OCI-LY1 (cell line): ENCODE measurements around the gene CLK2.

Source experiments
- H2AFZ ChIP-seq: fragments of 200-600 bp; sonication (generic), shearing (Covaris generic); 2 replicates; pipeline ENCODE4 v1.6.0; 2014; ENCODE audit warnings: antibody characterized with exemption, mild to moderate bottlenecking, low read length
- H3F3A ChIP-seq: fragments of 200-600 bp; sonication (generic), shearing (Covaris generic); 2 replicates; pipeline ENCODE4 v1.6.0; 2014; ENCODE audit warnings: mild to moderate bottlenecking, antibody characterized with exemption, low read length, moderate library complexity; ENCODE audit not compliant: insufficient read depth
- H3K27ac ChIP-seq: fragments of 200-600 bp; sonication (generic); 2 replicates; pipeline ENCODE4 v1.5.1; 2014; ENCODE audit warnings: low read length, mixed run types, mild to moderate bottlenecking, low read depth; ENCODE audit not compliant: poor library complexity, severe bottlenecking
- H3K27me3 ChIP-seq: fragments of 200-600 bp; sonication (generic); 2 replicates; pipeline ENCODE4 v1.6.0; 2014; ENCODE audit warnings: antibody characterized with exemption, mild to moderate bottlenecking, low read length, moderate library complexity; ENCODE audit not compliant: insufficient read depth
- H3K36me3 ChIP-seq: fragments of 200-600 bp; sonication (generic); 2 replicates; pipeline ENCODE4 v1.6.1; 2014; ENCODE audit warnings: mild to moderate bottlenecking, antibody characterized with exemption, low read length, moderate library complexity, mixed read lengths; ENCODE audit not compliant: insufficient read depth
- H3K4me1 ChIP-seq: fragments of 200-600 bp; sonication (generic); 2 replicates; pipeline ENCODE4 v1.5.1; 2014; ENCODE audit warnings: mild to moderate bottlenecking, low read length, moderate library complexity; ENCODE audit not compliant: insufficient read depth, severe bottlenecking
- H3K4me2 ChIP-seq: fragments of 200-600 bp; sonication (generic), shearing (Covaris generic); 2 replicates; pipeline ENCODE4 v1.6.1; 2014; ENCODE audit warnings: low read length
- H3K4me3 ChIP-seq: fragments of 200-600 bp; sonication (generic); 2 replicates; pipeline ENCODE4 v1.5.1; 2014; ENCODE audit warnings: low read length, low read depth, mild to moderate bottlenecking, mixed read lengths; ENCODE audit not compliant: poor library complexity, severe bottlenecking
- H3K79me2 ChIP-seq: fragments of 200-600 bp; shearing (Covaris generic); 2 replicates; pipeline ENCODE4 v1.6.1; 2016; ENCODE audit warnings: mixed run types, low read length, mixed read lengths; ENCODE audit not compliant: insufficient read depth
- H3K9ac ChIP-seq: fragments of 200-600 bp; sonication (generic), shearing (Covaris generic); 2 replicates; pipeline ENCODE4 v1.6.1; 2014; ENCODE audit warnings: mild to moderate bottlenecking, low read length, mixed read lengths
- H3K9me2 ChIP-seq: fragments of 200-600 bp; sonication (generic), shearing (Covaris generic); 2 replicates; pipeline ENCODE4 v1.6.1; 2014; ENCODE audit warnings: low read depth, mild to moderate bottlenecking, low read length, mixed read lengths
- H3K9me3 ChIP-seq: fragments of 200-600 bp; shearing (Covaris generic); 2 replicates; pipeline ENCODE4 v1.6.1; 2014; ENCODE audit warnings: low read length, mixed read lengths
- H4K20me1 ChIP-seq: fragments of 200-600 bp; sonication (generic), shearing (Covaris generic); 2 replicates; pipeline ENCODE4 v1.6.0; 2016; ENCODE audit warnings: mild to moderate bottlenecking, low read length; ENCODE audit not compliant: insufficient read depth
- CTCF ChIP-seq: fragments of 200-600 bp; sonication (generic), shearing (Covaris generic); IDR thresholded peaks from 2 replicates; pipeline ENCODE4 v1.5.1; 2017; ENCODE audit warnings: mild to moderate bottlenecking, antibody characterized with exemption, low read length, moderate library complexity, mixed read lengths
- EZH2 ChIP-seq: fragments of 200-600 bp; sonication (generic), shearing (Covaris generic); IDR thresholded peaks from 2 replicates; pipeline ENCODE4 v1.8.0; 2017; ENCODE audit warnings: borderline replicate concordance, mixed run types, mild to moderate bottlenecking, antibody characterized with exemption, low read length, moderate library complexity, mixed read lengths

Gene CLK2

GRCh38 chr1:155279268-155279667, 6.0 kb upstream of the CLK2 start:
- no peak for TF ChIP-seq EZH2
- TF ChIP-seq CTCF: no peak
- Histone ChIP-seq H3K27ac (no peak overlapping the region), H3K4me2 (0 out of 2 replicates have a peak overlapping the region, but pooled peaks have one; percentile 76)

GRCh38 chr1:155278689-155279160, 5.4 kb upstream of the CLK2 start:
- no peak overlapping the region for H3K9ac ChIP-seq
- TF ChIP-seq CTCF: peak; percentile 1; the same call in 1 of the 2 replicates
- TF ChIP-seq EZH2: no peak

More at GRCh38 chr1:155279268-155279667, 6.0 kb upstream of the CLK2 start:
- Histone ChIP-seq H3K4me3 (no peak overlapping the region), H3K36me3 (peaks cover 3% of the 10 kb centered on the region; the same call in 1 of the 2 replicates), H3K9me3 (no peaks in the 10 kb centered on the region), H3F3A (no peaks in the 10 kb centered on the region; the same call in 1 of the 2 replicates), H3K79me2 (no peaks in the 10 kb centered on the region), H3K9me2 (no peaks in the 10 kb centered on the region), H3K4me1 (peaks cover 24% of the 10 kb centered on the region), H4K20me1 (no peaks in the 10 kb centered on the region), H3K27me3 (no peaks in the 10 kb centered on the region), H3K9ac (no peak overlapping the region), H2AFZ (no peak overlapping the region)

GRCh38 chr1:155277902-155278688, 4.8 kb upstream of the CLK2 start:
- Histone ChIP-seq H3K9ac (peak overlapping the region; percentile 59), H3K9me2 (no peaks in the 10 kb centered on the region), H3K27ac (no peak overlapping the region), H3K79me2 (peaks cover 3% of the 10 kb centered on the region; the same call in 1 of the 2 replicates), H4K20me1 (no peaks in the 10 kb centered on the region), H3K27me3 (no peaks in the 10 kb centered on the region), H3K36me3 (peaks cover 3% of the 10 kb centered on the region; the same call in 1 of the 2 replicates), H3K4me3 (peak overlapping the region; percentile 67), H3F3A (no peaks in the 10 kb centered on the region; the same call in 1 of the 2 replicates), H3K4me2 (peak overlapping the region; percentile 76), H2AFZ (no peak overlapping the region), H3K9me3 (no peaks in the 10 kb centered on the region), H3K4me1 (peaks cover 32% of the 10 kb centered on the region)
- TF ChIP-seq EZH2 (no peak), CTCF (peak; percentile 49)

More at GRCh38 chr1:155278689-155279160, 5.4 kb upstream of the CLK2 start:
- Histone ChIP-seq H4K20me1 (no peaks in the 10 kb centered on the region), H3K9me3 (no peaks in the 10 kb centered on the region), H2AFZ (no peak overlapping the region), H3K4me1 (peaks cover 29% of the 10 kb centered on the region), H3K36me3 (peaks cover 3% of the 10 kb centered on the region; the same call in 1 of the 2 replicates), H3K79me2 (peaks cover 2% of the 10 kb centered on the region; the same call in 1 of the 2 replicates), H3K4me2 (peak overlapping the region; percentile 76; the same call in 1 of the 2 replicates), H3K4me3 (peak overlapping the region; percentile 67), H3F3A (no peaks in the 10 kb centered on the region; the same call in 1 of the 2 replicates), H3K9me2 (no peaks in the 10 kb centered on the region), H3K27ac (no peak overlapping the region), H3K27me3 (no peaks in the 10 kb centered on the region)
